IPS-18c (cell line): ENCODE results near the gene LAMC1.

Source experiments
- H3K4me3 ChIP-seq: 2 replicates; pipeline ENCODE4 v1.7.0; 2013; ENCODE audit warnings: low read depth, mild to moderate bottlenecking, low read length, moderate library complexity; ENCODE audit not compliant: insufficient read depth
- H3K9me3 ChIP-seq: one replicate; pipeline ENCODE4 v1.6.1; 2013; ENCODE audit warnings: mild to moderate bottlenecking, low read length, moderate library complexity; ENCODE audit not compliant: control insufficient read depth, insufficient read depth

The LAMC1 gene

GRCh38 chr1:183179033-183179432 lies 155.8 kb downstream of the LAMC1 start:
- H3K4me3 ChIP-seq: no peak overlapping the region
- H3K9me3 ChIP-seq: no peaks in the 10 kb centered on the region

- no peak overlapping the region for H3K4me3 ChIP-seq
Observed at GRCh38 chr1:183180218-183180617, 157.0 kb downstream of the LAMC1 start.

GRCh38 chr1:183180634-183181056 lies 157.4 kb downstream of the LAMC1 start:
- no peaks in the 10 kb centered on the region for H3K9me3 ChIP-seq

More at GRCh38 chr1:183180218-183180617, 157.0 kb downstream of the LAMC1 start:
- no peaks in the 10 kb centered on the region for H3K9me3 ChIP-seq

GRCh38 chr1:183185941-183186490 lies 162.8 kb downstream of the LAMC1 start, which contains the start of gene LAMC2:
TSS of gene LAMC2 (plus strand) at chr1:183186264. CDS start at chr1:183186353, 89 bp downstream.
- Histone ChIP-seq H3K9me3 (no peaks in the 10 kb centered on the region), H3K4me3 (peak within 1 kb of the TSS; percentile 42)

More at GRCh38 chr1:183180634-183181056, 157.4 kb downstream of the LAMC1 start:
- H3K4me3 ChIP-seq: no peak overlapping the region

- H3K4me3 ChIP-seq: no peak overlapping the region
- no peaks in the 10 kb centered on the region for H3K9me3 ChIP-seq
Observed at GRCh38 chr1:183186841-183187240, 163.6 kb downstream of the LAMC1 start.

GRCh38 chr1:183188240-183188639 lies 165.0 kb downstream of the LAMC1 start:
- H3K4me3 ChIP-seq: no peak overlapping the region

GRCh38 chr1:183191833-183192232 lies 168.6 kb downstream of the LAMC1 start:
- no peak overlapping the region for H3K4me3 ChIP-seq
- no peaks in the 10 kb centered on the region for H3K9me3 ChIP-seq

More at GRCh38 chr1:183188240-183188639, 165.0 kb downstream of the LAMC1 start:
- no peaks in the 10 kb centered on the region for H3K9me3 ChIP-seq

- no peak overlapping the region for H3K4me3 ChIP-seq
Observed at GRCh38 chr1:183193963-183194525, 170.8 kb downstream of the LAMC1 start.

GRCh38 chr1:183194527-183195141 lies 171.4 kb downstream of the LAMC1 start:
- Histone ChIP-seq H3K4me3 (no peak overlapping the region), H3K9me3 (no peaks in the 10 kb centered on the region)

More at GRCh38 chr1:183193963-183194525, 170.8 kb downstream of the LAMC1 start:
- no peaks in the 10 kb centered on the region for H3K9me3 ChIP-seq

- no peak overlapping the region for H3K4me3 ChIP-seq
Observed at GRCh38 chr1:183195142-183195574, 171.9 kb downstream of the LAMC1 start.

More at GRCh38 chr1:183195142-183195574, 171.9 kb downstream of the LAMC1 start:
- no peaks in the 10 kb centered on the region for H3K9me3 ChIP-seq
